ENCODE measurements around the gene KRTAP10-2. TPM values are rescaled to one million over a fixed set of nuclear protein-coding genes. Genes with fewer than 3 reads are reported as not detected.
A peak's percentile ranks its signal among the peaks of the same experiment; 100 is the strongest.

KRTAP10-2 gene
- total RNA-seq, 4 donors from 2014 or later, result 0.76 to 11.1 (median 10.1) TPM; not detected in 1

GRCh38 chr21:44579833-44580144, 28.5 kb upstream of the KRTAP10-2 start:
- Histone ChIP-seq H3K4me1 (peaks cover 4% of the 10 kb centered on the region), H3K27ac (no peak overlapping the region), H3K27me3 (peaks cover 15% of the 10 kb centered on the region), H3K36me3 (no peaks in the 10 kb centered on the region), H3K4me3 (no peak overlapping the region), H3K9me3 (no peaks in the 10 kb centered on the region)
- TF ChIP-seq CTCF (IDR thresholded peaks at IDR 0.05), result no peak
- TF ChIP-seq POLR2A (IDR thresholded peaks at IDR 0.05), result no peak
- TF ChIP-seq EP300 (IDR thresholded peaks at IDR 0.05), result no peak
- no peak for TF ChIP-seq POLR2AphosphoS5 (IDR thresholded peaks at IDR 0.05)
- 79% methylated on average over 7 of the region's 7 CpGs for WGBS
- DNase-seq (ENCODE audit: low spot score in 2 of 2), result peak in 1 of 2 donors; percentile 61

- Histone ChIP-seq H3K36me3 (no peaks in the 10 kb centered on the region), H3K27me3 (peaks cover 18% of the 10 kb centered on the region), H3K4me1 (peaks cover 7% of the 10 kb centered on the region), H3K4me3 (no peak overlapping the region), H3K9me3 (no peaks in the 10 kb centered on the region), H3K27ac (no peak overlapping the region)
- 88% methylated on average over 15 of the region's 22 CpGs for WGBS
- TF ChIP-seq EP300 (IDR thresholded peaks at IDR 0.05) (no peak), CTCF (IDR thresholded peaks at IDR 0.05) (no peak), POLR2AphosphoS5 (IDR thresholded peaks at IDR 0.05) (no peak), POLR2A (IDR thresholded peaks at IDR 0.05) (no peak)
- DNase-seq (ENCODE audit: low spot score in 2 of 2), result peak in 1 of 2 donors; percentile 55
Measured at GRCh38 chr21:44579056-44579832, 27.9 kb upstream of the KRTAP10-2 start.

- no peaks in the 10 kb centered on the region for H3K9me3 ChIP-seq
- H3K4me3 ChIP-seq, result no peak overlapping the region
- no peaks in the 10 kb centered on the region for H3K36me3 ChIP-seq
- peaks cover 8% of the 10 kb centered on the region for H3K4me1 ChIP-seq
- TF ChIP-seq POLR2A (IDR thresholded peaks at IDR 0.05) (no peak), EP300 (IDR thresholded peaks at IDR 0.05) (no peak), POLR2AphosphoS5 (IDR thresholded peaks at IDR 0.05) (no peak), CTCF (IDR thresholded peaks at IDR 0.05) (no peak)
- peak in 1 of 2 donors; percentile 65 for DNase-seq (ENCODE audit: low spot score in 2 of 2)
- WGBS, result 97% methylated on average over 10 of the region's 17 CpGs
- no peak overlapping the region for H3K27ac ChIP-seq
- H3K27me3 ChIP-seq, result peaks cover 13% of the 10 kb centered on the region
Measured at GRCh38 chr21:44578371-44579055, 27.2 kb upstream of the KRTAP10-2 start.

- DNase-seq (ENCODE audit: low spot score in 2 of 2), result peak in 1 of 2 donors; percentile 58
- WGBS, result 82% methylated on average over 10 of the region's 10 CpGs
- Histone ChIP-seq H3K27ac (no peak overlapping the region), H3K4me1 (peaks cover 8% of the 10 kb centered on the region), H3K27me3 (peaks cover 18% of the 10 kb centered on the region), H3K4me3 (no peak overlapping the region), H3K9me3 (no peaks in the 10 kb centered on the region), H3K36me3 (no peaks in the 10 kb centered on the region)
- no peak for TF ChIP-seq CTCF (IDR thresholded peaks at IDR 0.05)
- no peak for TF ChIP-seq EP300 (IDR thresholded peaks at IDR 0.05)
- no peak for TF ChIP-seq POLR2AphosphoS5 (IDR thresholded peaks at IDR 0.05)
- TF ChIP-seq POLR2A (IDR thresholded peaks at IDR 0.05), result no peak
Measured at GRCh38 chr21:44576025-44576420, 24.7 kb upstream of the KRTAP10-2 start.

- WGBS, result 87% methylated on average over 20 of the region's 20 CpGs
- no peak overlapping the region for H3K4me3 ChIP-seq
Measured at GRCh38 chr21:44575307-44576024, 24.2 kb upstream of the KRTAP10-2 start.

More at GRCh38 chr21:44575307-44576024, 24.2 kb upstream of the KRTAP10-2 start:
- H3K27ac ChIP-seq, result no peak overlapping the region
- peak in 1 of 2 donors; percentile 72 for DNase-seq (ENCODE audit: low spot score in 2 of 2)
- TF ChIP-seq POLR2AphosphoS5 (IDR thresholded peaks at IDR 0.05) (no peak), EP300 (IDR thresholded peaks at IDR 0.05) (no peak), CTCF (IDR thresholded peaks at IDR 0.05) (no peak), POLR2A (IDR thresholded peaks at IDR 0.05) (no peak)
- H3K4me1 ChIP-seq, result peaks cover 8% of the 10 kb centered on the region
- H3K9me3 ChIP-seq, result no peaks in the 10 kb centered on the region
- no peaks in the 10 kb centered on the region for H3K36me3 ChIP-seq
- peaks cover 18% of the 10 kb centered on the region for H3K27me3 ChIP-seq
